Activated naive CD8-positive, alpha-beta T cell treated with anti-CD3 and anti-CD28 coated beads, Interleukin-2, amount 50 U/mL, for 16 hours (primary cell): ENCODE data around the gene AQP5.
"Not testable (repeated sequence)": the region's sequence is repeated elsewhere in the genome, so short reads cannot be mapped to it uniquely, and the experiment has no call there.

Source experiments
- DNase-seq: peaks from one replicate; pipeline ENCODE4 v3.0.0-alpha.2; 2020; ENCODE audit warnings: low read depth, low spot score

Gene AQP5

GRCh38 chr12:49980501-49981349 is 19.1 kb downstream of the AQP5 start:
- no peak for DNase-seq

- no peak for DNase-seq
Observed at GRCh38 chr12:49982246-49983087, 20.8 kb downstream of the AQP5 start.

GRCh38 chr12:49983892-49984291 is 22.2 kb downstream of the AQP5 start:
- DNase-seq: no peak

GRCh38 chr12:49984476-49985359 is 23.0 kb downstream of the AQP5 start:
- no peak for DNase-seq

- DNase-seq: no peak
Observed at GRCh38 chr12:49985981-49986380, 24.3 kb downstream of the AQP5 start.

GRCh38 chr12:49986476-49986875 is 24.8 kb downstream of the AQP5 start:
- DNase-seq: not testable (repeated sequence)

- no peak for DNase-seq
Observed at GRCh38 chr12:49987625-49988303, 26.1 kb downstream of the AQP5 start.

GRCh38 chr12:49989400-49989799 is 27.7 kb downstream of the AQP5 start:
- not testable (repeated sequence) for DNase-seq

GRCh38 chr12:49990273-49990672 is 28.6 kb downstream of the AQP5 start:
- DNase-seq: no peak

- DNase-seq: no peak
Observed at GRCh38 chr12:49998453-49998852, 36.8 kb downstream of the AQP5 start.

- no peak for DNase-seq
Observed at GRCh38 chr12:50003595-50003994, 41.9 kb downstream of the AQP5 start.

- DNase-seq: no peak
Observed at GRCh38 chr12:50004696-50005095, 43.0 kb downstream of the AQP5 start.

- no peak for DNase-seq
Observed at GRCh38 chr12:50005175-50005574, 43.5 kb downstream of the AQP5 start.

- DNase-seq: no peak
Observed at GRCh38 chr12:50006280-50006679, 44.6 kb downstream of the AQP5 start.

GRCh38 chr12:50006754-50007442 is 45.2 kb downstream of the AQP5 start:
- no peak for DNase-seq

GRCh38 chr12:50013361-50014147 is 51.9 kb downstream of the AQP5 start:
- no peak for DNase-seq

- DNase-seq: no peak
Observed at GRCh38 chr12:50014342-50014741, 52.7 kb downstream of the AQP5 start.
